Hematopoietic multipotent progenitor cell treated with erythropoietin and hydrocortisone succinate and interleukin-3 and kit ligand, for 6 days (in vitro differentiated cells): ENCODE measurements around the gene SLC22A12.
"Not testable (repeated sequence)": the region's sequence is repeated elsewhere in the genome, so short reads cannot be mapped to it uniquely, and the experiment has no call there.

Experiments used
- DNase-seq: peaks from one replicate; pipeline ENCODE4 v3.0.0-alpha.2; 2015

Gene SLC22A12

DNA sequence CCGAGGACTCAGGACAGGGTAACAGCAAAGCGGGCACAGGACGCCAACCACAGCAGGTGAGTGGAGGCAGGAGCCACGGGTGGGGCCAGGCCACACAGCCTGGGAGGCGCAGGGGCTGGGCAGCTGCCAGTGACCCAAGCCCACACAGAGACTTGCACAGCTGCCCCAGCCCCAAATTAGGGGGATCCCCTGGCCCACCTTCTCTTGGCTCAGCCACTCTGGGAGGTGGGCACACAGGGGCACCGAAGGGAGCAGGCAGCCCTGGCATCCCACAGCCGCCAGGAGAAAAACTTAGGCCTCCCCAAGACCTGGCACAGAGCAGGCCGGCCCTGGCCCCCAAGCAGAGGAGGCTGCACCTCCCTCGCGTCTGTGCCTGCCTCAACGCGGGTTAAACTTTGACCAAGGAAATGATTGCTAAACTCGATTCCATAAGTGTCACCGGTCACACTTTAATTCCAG lies at the start of gene SLC22A12:
TSS of gene SLC22A12 (plus strand) at position 458 of the 459 bp plus-strand sequence. CDS start 337 bp downstream, outside the sequence.
- DNase-seq = no peak

DNA sequence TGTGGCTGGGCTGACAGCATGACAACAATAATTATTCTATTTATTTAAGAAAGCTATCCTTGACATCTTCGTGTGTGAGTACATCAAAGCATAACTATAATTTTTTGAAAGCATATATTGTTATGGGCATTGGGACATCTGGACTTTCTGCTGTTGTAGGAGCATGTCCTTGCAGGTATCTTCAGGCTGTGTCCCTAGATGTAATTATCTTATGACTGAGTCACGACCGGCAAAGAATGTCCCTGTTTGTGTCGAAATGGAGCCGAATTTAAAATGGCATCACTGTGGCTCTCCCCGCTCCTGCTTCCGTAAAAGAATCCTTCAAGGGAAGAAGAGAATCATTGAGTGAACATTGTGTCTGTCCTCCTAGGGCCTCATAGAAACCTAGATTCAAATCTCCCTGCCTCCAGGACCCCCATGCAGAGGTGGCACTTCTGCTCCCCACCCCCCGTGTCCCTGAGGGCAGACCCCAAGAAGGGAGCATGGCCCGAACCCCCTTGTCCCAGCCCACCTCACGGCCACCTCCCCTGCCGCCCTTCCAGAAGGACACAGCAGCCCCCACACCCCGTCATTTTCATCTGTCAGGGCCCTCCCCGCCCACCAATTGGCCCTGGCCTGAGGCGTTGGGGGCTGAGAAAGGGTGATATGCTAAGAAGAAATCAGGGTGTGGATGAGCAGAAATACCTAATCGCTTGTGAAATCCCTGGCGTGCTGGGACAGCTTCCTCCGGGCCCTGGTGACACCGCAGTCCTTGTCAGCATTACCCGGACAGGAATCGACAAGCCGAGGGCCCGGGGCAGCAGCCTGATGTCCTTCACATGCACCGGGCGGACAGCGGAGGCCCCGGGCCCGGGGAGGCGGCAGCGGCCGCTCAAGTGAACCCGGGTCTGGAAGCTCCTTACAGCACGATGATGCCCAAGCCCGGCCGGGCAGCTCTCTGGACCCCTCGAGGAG lies 48.6 kb upstream of the SLC22A12 start:
- no peak for DNase-seq

DNA sequence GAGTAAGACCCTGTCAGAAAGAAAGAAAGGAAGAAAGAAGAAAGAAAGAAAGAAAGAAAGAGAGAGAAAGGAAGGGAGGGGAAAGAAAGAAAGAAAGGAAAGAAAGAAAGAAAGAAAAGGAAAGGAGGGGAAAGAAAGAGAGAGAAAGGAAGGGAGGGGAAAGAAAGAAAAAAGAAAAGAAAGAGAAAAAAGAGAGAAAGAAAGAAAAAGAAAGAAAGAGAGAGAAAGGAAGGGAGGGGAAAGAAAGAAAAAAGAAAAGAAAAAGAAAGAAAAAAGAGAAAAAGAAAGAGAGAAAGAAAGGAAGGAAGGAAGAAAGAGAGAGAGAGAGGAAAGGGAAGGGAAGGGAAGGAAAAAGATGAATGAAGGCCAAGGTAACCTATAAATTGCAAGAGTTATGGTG lies 47.2 kb upstream of the SLC22A12 start:
- DNase-seq = no peak

DNA sequence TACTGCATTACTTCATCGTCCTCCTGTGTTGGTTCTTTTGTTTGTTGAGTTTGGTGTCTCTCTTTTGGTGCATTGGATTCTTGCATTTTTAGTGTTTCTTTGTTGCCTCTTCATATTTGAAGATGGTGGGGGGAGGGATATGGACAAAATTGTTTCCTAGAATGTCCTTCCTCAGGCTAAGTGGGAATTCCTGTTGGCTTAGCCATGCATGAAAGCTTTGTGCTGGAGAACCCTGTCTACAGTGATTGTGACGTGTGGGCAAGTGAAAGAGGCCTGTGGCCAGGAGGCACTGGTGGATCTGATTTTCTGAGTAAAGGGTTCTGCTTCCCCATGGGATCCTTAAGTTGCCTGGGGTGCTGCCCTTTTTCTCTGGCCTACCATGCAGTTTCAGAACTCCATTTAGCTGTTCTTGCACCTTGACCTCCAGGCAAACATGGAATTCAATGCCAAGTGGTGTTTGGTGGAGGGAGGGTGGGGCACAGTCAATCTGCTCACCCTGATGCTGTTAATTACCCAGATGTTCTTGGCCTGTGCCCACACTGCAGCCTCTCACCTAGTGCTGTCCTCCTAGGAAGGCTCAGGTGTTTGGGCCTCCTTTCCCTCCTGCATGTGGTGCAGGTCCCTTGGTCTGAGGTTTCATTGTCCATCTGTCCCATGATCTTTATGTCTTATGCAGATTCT lies 46.3 kb upstream of the SLC22A12 start:
- no peak for DNase-seq

DNA sequence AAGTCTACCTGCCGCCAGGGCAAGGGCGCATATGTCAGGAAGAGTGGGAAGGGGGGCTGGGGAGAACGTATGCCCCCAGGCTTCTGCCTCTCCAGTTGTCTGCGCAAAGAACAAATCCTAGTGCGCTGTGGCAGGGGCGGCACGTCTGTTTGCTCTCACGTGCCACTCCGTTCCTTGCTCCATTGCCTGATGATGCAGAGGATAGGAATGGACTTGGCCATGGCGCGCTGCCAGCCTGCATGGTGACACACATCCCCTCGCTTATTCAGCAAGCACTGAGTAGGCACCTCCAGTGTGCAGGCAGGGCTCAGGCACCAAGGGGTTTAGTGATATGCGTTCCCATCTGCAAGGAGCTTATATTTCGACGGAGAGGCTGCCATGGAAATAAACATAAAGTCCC lies 45.4 kb upstream of the SLC22A12 start:
- no peak for DNase-seq

DNA sequence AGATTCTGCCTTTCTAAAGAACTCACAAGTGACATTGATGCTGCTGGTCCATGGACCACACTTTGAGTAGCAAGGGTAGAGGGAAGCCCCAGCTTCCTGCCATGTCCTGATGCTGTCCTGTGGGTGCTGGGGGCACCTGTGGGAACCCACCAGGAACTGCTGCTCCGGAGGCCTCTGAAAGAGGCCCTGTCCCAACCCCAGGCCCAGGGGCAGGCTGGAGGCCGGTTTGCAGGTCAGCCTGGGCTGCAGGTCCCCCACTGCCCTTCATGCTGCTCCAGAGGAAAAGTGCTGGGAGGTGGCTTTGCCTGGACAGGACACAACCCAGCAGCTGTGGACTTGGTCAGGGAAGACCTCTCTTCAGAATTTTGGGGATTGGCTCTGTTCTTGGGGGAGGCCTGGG lies 44.8 kb upstream of the SLC22A12 start:
- no peak for DNase-seq

DNA sequence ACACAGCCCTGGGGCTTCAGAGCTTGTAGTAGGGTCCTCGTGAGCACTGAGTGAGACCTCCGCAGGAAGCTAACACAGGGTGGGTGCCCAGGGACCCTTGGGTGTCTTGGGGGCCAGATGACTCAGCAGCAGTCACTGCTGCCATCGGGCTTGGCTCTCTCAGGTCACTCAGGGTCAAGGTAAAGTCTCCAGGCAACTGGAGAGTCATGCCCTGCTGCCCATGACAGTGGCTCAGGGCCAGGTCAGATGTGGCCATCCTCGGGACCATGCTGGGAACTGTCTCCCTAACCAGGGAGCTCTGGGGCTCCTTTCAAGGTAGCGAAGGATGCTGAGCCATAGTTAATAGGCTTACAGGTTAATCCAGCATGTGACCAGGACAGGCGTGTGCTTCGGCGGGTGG lies 44.4 kb upstream of the SLC22A12 start:
- no peak for DNase-seq

DNA sequence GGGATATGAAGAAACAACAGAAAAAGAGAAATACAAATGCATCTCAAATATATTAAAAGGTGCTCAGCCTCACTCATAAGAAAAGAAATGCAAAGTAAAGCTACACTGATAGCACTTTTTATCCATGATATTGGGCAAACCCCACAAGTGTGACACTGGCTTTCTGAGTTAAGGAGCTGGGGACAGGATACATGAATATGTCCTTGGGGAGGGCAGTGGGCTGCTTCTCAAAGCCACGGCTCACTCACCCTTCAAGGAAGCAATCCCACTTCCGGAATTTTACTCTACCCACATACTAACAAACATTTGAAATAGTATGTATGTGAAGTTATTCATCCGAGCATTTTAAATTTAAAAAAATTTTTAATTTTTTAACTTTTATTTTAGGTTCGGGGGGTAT lies 41.1 kb upstream of the SLC22A12 start:
- no peak for DNase-seq

DNA sequence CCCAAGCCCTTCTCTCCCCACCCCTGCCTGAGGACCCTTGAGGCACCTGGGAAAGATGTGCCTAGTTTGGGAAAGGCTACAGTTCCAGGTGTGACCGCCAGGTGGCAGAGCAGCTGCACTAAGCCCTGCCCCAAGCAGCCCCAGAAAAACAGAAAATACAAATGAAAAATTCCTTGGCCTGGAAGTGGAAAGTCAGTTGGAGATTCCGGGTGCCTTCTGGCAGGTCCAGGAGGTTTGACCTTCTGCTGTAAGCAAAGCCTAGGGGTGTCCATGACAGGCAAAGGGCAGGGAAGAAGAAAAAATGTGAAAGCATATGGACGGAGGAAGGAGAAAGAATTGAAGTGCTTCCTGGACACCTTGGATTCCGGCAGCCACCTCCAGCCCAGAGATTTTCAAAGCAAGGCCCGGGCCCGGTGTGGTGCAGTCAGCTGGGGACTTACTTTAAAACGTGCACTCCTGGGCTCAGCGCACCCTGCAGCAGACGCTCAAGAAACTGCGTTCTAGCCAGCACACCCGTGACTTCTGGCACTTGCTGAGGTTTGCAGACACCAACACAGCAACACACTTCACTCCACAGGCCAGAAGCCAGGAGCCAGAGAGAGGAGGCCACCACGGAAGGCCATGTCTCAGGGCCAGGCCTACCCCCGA lies 37.3 kb upstream of the SLC22A12 start:
- DNase-seq = peak; percentile 65

DNA sequence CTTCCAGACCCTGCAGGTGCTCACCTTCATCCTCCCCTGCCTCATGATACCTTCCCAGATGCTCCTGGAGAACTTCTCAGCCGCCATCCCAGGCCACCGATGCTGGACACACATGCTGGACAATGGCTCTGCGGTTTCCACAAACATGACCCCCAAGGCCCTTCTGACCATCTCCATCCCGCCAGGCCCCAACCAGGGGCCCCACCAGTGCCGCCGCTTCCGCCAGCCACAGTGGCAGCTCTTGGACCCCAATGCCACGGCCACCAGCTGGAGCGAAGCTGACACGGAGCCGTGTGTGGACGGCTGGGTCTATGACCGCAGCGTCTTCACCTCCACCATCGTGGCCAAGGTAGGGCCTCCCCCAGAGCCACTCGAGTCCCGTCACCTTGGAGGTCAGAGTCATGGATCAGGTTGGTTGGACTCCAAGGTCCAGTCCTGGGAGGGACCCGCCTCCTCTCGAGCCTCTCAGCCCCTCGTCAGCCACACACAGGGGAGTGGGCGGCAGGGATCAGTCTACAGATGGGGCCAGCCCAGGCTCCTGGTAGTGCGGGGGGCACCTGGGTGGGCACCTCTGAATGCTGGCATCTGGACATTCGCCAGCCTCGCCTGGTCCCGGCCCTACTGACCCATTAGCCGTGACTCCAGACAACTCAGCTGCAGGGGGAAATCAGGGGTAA lies 34.8 kb upstream of the SLC22A12 start:
- DNase-seq = no peak

DNA sequence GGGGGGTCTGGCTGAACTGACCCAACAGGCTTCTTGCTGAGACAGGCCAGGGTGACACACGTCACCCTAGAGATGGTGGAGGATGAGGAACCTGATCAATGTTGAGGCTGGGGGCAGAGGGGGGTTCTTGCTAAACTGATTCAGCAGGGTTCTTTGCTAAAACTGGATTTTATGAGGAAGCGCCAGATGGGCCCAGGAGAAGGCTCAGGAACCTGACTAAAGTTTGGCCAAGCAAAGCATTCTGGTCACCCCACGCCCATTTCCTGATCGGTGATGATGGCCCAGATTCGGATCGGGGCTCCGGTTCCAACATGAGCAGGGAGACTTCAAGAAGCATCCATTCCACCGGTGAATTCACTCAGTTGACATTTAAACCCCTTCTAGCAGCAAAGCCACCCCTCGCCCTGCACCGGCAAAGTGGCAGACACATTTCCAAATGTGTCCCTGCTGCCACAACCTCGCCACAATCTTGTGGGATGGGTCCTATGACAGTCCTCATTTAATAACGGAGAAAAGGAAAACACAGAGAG lies 34.2 kb upstream of the SLC22A12 start:
- no peak for DNase-seq

DNA sequence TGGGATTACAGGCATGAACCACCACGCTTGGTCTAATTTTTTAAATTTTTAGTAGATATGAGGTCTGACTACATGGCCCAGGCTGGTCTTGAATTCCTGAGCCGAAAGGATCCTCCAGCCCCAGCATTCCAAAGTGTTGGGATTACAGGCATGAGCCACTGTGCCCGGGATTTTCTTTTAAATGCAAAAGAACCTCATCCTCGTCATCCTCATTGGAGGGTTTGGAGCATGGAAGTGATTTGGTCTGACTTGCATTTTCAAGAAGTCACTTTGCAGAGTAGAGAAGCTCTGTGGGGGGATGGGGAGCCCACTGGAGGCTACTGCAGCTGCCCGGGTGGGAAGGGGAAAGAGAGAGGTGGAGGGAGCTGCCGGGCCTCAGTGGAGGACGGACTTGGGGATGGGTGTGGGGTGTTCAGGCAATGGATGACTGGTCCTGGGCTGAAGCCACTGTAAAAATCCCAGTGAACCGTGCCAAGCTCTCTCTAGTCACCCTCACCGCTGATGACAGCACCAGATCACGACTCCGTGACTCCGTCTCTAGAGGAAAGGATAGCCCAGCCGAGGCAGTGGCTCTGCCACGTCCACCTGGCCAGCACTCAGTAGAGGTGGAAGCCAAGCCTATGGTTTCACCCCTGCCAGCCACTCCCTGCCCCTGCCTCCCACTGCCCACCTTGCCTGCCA lies 32.8 kb upstream of the SLC22A12 start:
- no peak for DNase-seq

DNA sequence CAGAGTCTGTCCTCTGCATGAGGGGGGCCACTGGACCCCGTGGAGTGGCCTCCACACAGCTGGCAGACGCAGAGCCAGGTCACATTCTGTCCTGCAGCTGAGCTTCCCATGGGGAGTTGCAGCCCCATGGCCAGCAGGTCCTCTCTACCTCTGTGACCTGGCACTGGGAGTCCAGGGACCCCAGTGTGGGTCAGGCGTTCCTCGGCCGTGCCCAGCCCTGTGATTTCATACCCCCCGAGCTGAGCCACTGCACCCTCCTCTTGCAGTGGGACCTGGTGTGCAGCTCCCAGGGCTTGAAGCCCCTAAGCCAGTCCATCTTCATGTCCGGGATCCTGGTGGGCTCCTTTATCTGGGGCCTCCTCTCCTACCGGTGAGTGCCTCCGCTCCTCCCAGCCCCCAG lies 32.2 kb upstream of the SLC22A12 start:
- no peak for DNase-seq

DNA sequence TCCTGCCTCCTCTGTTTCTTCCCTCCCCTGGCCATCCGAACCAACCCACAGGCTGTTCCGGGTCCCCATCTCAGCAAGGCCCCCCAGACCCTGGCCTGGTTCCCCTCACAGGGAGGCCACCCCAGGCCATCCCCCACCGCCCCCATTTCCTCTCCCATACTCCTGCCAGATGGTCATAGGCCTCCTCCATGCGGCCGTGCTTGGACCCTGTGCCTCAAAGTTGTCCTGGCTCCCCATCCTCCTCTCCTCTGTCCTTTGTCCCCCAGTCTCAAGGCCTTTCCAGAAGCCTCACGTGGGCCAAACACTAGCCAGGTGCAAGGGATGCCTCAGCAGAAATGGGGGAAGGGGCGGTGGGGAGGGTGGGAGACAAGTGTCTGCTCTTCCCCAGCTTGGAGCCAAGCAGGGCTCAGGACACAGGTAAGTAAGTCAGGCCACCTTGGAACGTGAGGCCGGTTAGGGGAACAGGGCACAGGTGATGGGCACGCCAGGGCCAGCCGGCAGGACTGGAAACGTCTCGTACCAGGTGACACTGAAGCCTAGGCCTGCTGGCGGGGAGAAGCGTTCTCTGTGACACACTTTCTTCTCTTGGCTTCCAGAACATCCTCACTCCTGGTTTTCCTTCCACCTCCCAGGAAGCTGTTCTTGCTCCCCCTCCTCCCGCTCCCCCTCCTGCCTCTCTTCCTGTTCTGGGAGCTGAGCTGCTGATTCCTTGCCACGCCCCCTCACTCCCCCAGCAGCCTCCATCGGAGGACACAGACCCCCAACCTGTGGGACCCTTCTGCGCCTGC lies 31.5 kb upstream of the SLC22A12 start:
- DNase-seq = no peak

DNA sequence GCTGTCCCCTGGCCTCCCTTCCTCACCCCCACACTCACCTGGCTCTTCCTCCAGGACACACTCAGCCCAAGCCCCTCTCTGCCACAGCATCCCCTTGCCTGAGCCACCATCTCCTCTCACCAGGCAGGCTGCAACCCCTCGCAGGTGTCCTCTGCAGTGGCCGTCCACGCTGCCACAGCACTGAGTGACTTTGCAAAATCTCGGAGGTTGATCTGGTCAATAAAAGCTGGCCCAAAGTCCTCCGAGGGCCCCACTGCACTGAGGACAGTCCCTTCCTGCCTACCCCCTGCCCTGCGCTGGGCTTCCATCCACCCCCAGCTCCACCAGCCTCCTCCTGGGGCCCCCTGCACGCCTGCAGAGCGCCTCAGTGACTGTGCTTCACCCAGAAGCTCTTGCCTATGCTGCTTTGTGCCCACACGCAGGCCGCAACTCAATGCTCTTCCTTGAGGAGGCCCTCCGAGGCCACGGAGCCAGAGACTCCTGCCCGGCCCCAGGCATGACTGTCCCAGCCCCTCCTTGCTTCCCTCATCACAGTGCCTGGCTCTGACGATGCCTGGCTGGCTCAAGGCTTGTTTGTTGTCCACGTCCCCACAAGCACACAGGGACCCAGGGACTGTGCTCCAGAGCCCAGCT lies 30.8 kb upstream of the SLC22A12 start:
- DNase-seq = no peak

DNA sequence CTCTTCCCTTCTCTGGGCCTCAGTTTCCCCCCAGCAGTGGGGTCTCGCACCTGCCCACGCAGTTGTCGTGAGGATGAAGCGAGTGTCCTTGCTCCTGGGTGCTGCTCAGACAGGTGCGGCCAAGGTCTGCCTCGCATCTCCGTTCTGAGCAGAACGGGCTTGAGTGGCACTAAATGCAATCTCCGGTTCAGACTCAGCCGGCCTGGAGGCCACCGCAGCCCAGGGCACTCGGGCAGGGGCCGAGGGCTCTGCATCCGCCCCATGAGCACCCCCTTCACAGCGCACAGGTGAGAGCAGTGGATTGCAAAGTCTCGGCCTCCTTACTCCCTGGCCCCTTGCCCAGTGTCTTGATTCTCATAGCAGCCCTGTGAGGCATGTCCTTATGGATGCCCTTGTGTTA lies 30.1 kb upstream of the SLC22A12 start:
- no peak for DNase-seq

DNA sequence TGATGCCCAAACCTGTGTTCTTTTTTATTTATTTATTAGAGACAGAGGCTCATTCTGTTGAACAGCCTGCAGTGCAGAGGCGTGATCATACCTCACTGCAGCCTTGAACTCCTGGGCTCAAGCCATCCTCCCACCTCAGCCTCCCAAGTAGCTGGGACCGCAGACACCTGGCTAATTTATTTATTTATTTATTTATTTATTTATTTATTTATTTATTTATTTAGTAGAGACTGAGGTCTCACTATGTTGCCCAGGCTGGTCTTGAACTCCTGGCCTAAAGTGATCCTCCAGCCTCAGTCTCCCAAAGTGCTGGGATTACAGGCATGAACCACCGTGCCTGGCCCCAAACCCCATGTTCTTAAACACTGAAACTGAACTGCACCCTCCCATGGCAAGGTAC lies 29.6 kb upstream of the SLC22A12 start:
- DNase-seq = not testable (repeated sequence)

DNA sequence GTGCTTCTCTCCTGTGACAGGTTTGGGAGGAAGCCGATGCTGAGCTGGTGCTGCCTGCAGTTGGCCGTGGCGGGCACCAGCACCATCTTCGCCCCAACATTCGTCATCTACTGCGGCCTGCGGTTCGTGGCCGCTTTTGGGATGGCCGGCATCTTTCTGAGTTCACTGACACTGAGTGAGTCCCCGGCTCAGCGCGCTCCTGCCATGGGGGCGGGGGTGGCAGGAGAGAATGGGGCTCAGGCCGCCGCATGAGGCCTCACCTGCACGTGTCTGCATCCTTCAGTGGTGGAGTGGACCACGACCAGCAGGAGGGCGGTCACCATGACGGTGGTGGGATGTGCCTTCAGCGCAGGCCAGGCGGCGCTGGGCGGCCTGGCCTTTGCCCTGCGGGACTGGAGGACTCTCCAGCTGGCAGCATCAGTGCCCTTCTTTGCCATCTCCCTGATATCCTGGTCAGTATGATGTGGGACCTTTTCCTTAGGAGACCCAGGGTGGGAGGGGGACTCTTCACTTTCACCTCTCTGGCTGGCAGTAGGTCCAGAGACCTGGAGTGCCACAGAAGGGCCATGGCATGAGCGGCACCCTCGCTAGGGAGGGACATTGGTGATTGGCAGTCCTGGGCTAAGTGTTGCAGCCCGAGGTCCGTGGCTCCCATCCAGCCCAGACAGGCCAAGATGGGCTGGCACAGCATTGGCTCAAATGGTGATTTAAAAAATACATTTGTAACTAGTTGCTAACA lies 28.9 kb upstream of the SLC22A12 start:
- DNase-seq = no peak

DNA sequence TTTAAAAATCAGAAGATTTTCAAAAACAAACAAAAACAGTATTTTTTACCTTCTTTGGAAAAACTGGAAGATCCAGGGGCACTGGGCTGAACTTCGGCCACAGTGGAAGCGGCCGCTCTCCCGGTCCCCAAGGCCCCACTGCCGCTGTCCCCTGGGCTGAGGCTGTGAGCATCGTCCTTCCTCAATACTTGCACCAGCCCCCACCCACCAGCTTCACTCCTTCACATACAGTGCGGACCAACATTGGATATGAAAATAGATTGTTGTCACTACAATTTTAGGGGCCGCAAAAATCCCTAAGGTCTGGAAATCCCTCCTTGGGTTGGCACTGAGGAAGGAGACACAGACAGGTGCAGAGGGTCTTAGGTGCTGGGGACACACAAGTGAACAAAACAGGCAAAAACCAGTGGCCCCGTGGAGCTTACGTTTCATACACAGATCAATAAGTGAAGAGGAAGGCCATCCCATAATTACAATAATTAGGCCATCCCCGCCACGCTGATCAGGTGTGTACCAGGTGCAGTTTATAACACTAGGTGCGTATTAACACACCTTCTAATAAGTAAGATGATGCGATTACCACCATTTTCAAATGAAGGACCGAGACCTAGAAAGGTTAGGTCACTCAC lies 28.2 kb upstream of the SLC22A12 start:
- no peak for DNase-seq

DNA sequence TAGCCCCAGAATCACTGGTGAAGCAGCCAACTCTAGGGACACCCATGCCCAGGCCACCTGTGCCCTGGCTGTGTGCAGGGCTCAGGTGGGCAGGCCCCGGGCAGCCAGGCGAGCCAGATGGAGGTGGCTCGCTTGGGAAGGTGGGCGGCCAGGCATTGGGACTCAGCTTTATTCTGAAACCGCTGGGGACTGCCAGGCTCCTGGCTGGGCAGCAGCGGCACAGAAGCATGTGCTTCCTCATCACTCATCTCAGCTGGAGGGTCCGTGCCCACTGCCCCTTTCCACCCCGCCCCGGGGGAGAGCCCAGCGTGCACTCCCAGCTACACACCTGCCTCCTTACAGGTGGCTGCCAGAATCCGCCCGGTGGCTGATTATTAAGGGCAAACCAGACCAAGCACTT lies 27.1 kb upstream of the SLC22A12 start:
- DNase-seq = no peak
